Progenitor cell of endocrine pancreas (in vitro differentiated cells): Measurements from ENCODE around the gene KLHDC9. TPM values are rescaled to one million over a fixed set of nuclear protein-coding genes. Genes with fewer than 3 reads are reported as not detected.

ENCODE experiments used
- DNase-seq: peaks from one replicate; pipeline ENCODE4 v3.0.0; 2021; ENCODE audit warnings: low spot score; ENCODE audit not compliant: unreplicated experiment
- H3K27ac Mint-ChIP-seq: 2 replicates; pipeline ENCODE4 v1.8.0; 2021; ENCODE audit warnings: mild to moderate bottlenecking, moderate library complexity, mixed read lengths
- H3K27me3 Mint-ChIP-seq: 2 replicates; pipeline ENCODE4 v1.8.0; 2021; ENCODE audit warnings: mixed read lengths
- H3K36me3 Mint-ChIP-seq: 2 replicates; pipeline ENCODE4 v1.8.0; 2022; ENCODE audit warnings: mixed read lengths; ENCODE audit not compliant: insufficient read depth
- H3K4me1 Mint-ChIP-seq: 2 replicates; pipeline ENCODE4 v1.8.0; 2021; ENCODE audit warnings: low read depth, mixed read lengths
- H3K4me3 Mint-ChIP-seq: 2 replicates; pipeline ENCODE4 v1.8.0; 2021; ENCODE audit warnings: low read depth, mild to moderate bottlenecking, moderate library complexity, mixed read lengths
- H3K9me3 Mint-ChIP-seq: 2 replicates; pipeline ENCODE4 v1.8.0; 2021; ENCODE audit warnings: low read depth, mixed read lengths
- total RNA-seq: library from RNA; stranded (reverse); gene quantifications from 2 replicates; pipeline ENCODE4 v1.2.1, GENCODE V29; 2021
- TF ChIP-seq, protein P1 (sequence below): fragments of 200-600 bp; sonication (generic); IDR thresholded peaks from one replicate; pipeline ENCODE4 v1.5.0; 2021; ENCODE audit warnings: antibody characterized with exemption, mild to moderate bottlenecking; ENCODE audit not compliant: unreplicated experiment

Gene KLHDC9
- total RNA-seq, 1 donor from 2014 or later: 14.7 TPM

DNA sequence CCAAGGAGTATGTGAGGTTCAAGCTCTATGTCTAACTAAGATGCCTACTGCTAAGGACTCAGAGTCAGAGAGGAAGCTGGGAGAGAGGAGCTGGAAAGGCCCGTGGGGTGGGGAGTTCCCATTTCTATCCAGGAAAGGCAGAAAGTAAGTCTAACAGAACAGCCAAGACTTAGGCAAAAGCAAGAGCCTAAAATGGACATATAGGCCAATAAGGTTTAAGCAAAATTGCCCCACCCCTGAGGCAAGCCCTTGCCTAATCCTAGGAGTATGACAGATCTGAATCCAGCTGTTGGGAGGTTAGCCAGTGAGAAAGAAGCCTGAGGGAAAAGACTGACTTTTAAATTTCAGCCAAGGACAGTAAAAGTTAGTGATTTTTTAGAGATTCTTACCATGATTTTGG lies 1.6 kb upstream of the KLHDC9 start:
- H3K27me3 Mint-ChIP-seq: peaks cover 9% of the 10 kb centered on the region
- no peak overlapping the region for H3K4me3 Mint-ChIP-seq
- TF ChIP-seq, protein P1, sequence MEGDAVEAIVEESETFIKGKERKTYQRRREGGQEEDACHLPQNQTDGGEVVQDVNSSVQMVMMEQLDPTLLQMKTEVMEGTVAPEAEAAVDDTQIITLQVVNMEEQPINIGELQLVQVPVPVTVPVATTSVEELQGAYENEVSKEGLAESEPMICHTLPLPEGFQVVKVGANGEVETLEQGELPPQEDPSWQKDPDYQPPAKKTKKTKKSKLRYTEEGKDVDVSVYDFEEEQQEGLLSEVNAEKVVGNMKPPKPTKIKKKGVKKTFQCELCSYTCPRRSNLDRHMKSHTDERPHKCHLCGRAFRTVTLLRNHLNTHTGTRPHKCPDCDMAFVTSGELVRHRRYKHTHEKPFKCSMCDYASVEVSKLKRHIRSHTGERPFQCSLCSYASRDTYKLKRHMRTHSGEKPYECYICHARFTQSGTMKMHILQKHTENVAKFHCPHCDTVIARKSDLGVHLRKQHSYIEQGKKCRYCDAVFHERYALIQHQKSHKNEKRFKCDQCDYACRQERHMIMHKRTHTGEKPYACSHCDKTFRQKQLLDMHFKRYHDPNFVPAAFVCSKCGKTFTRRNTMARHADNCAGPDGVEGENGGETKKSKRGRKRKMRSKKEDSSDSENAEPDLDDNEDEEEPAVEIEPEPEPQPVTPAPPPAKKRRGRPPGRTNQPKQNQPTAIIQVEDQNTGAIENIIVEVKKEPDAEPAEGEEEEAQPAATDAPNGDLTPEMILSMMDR: no peak

DNA sequence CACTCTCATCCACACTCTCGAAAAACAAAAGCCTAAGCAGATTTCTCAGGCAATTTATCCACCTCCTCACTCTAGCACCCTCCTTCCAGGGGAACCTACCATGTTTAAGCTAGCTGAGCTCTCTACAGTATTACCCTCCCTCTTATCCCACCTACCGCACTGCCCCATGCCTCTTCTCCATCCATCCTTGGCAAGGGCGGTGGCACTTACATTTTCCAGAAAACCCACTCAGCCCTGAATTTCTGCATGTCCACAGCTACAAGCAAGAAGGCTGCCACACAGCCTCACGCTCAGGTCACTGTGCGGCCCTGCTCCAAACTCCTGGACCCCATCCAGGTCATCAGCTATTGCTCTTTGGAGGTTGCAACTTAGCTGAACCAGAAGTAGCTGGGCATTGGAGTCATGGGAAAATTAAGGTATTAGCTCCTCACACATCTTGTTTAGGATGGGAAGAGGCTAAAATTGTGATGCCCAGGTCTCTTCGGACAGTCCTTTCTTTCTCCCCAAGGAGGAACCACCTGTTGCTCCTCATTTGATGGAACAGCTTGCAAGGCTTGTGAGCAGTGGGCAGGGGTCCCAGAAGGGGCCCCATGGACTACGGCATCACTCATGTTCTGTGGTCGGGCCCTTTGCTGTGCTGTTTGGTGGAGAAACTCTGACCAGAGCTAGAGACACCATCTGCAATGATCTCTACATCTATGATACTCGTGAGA lies 1.1 kb downstream of the KLHDC9 start:
- peaks cover 6% of the 10 kb centered on the region for H3K36me3 Mint-ChIP-seq
- no peak for DNase-seq
- TF ChIP-seq, protein P1: no peak
- H3K4me3 Mint-ChIP-seq: peak overlapping the region; percentile 79
- no peaks in the 10 kb centered on the region for H3K9me3 Mint-ChIP-seq
- peaks cover 5% of the 10 kb centered on the region for H3K4me1 Mint-ChIP-seq
- peaks cover 9% of the 10 kb centered on the region for H3K27me3 Mint-ChIP-seq
- peak overlapping the region; percentile 47 for H3K27ac Mint-ChIP-seq

More for the DNA sequence above, 1.6 kb upstream of the KLHDC9 start:
- peaks cover 5% of the 10 kb centered on the region for H3K4me1 Mint-ChIP-seq
- H3K36me3 Mint-ChIP-seq: peaks cover 2% of the 10 kb centered on the region
- H3K27ac Mint-ChIP-seq: no peak overlapping the region
- no peak for DNase-seq
- H3K9me3 Mint-ChIP-seq: no peaks in the 10 kb centered on the region

DNA sequence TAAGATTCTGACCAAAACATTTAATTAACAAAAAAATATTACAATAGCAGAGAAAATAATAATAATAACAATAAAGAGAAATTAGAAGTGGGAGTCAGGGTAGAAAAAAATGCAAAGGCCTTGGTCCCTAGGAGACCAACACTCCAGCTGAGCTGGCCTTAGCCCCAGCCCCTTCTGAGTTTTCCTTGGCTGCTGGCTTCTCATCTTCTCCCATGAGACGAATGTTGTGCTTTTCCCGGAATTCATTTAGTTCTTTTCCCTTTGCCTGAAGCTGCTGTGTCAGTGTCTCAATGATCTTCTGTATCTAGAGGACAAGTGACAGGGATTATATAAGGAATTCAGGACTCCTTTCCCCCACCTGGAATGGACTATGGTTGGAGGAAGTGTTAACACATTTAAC lies 2.4 kb downstream of the KLHDC9 start:
- Mint-ChIP-seq H3K4me3 (no peak overlapping the region), H3K27ac (no peak overlapping the region), H3K4me1 (peaks cover 5% of the 10 kb centered on the region), H3K27me3 (peaks cover 3% of the 10 kb centered on the region), H3K36me3 (peaks cover 8% of the 10 kb centered on the region), H3K9me3 (no peaks in the 10 kb centered on the region)
- DNase-seq: no peak
- TF ChIP-seq, protein P1: no peak

DNA sequence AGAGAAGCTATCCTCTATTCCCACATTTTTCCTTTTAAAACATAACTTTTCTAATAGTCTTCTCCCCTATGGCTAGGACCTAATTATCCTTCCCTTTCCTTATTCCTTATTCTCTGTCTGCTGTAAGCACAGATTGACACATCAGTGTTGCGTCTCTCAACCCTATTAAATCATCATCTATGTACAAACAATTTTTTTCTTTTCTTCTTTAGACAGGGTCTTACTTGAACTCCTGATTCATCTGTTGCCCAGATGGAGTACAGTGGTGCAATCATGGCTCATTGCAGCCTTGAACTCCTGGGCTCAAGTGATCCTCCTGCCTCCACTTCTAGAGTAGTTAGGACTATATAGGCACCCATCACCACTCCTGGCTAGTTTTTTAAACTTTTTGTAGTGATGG lies 8.3 kb downstream of the KLHDC9 start:
- Mint-ChIP-seq H3K27ac (no peak overlapping the region), H3K9me3 (no peaks in the 10 kb centered on the region), H3K27me3 (no peaks in the 10 kb centered on the region), H3K4me1 (no peaks in the 10 kb centered on the region), H3K4me3 (no peak overlapping the region), H3K36me3 (peaks cover 8% of the 10 kb centered on the region)
- TF ChIP-seq, protein P1: no peak
- no peak for DNase-seq

DNA sequence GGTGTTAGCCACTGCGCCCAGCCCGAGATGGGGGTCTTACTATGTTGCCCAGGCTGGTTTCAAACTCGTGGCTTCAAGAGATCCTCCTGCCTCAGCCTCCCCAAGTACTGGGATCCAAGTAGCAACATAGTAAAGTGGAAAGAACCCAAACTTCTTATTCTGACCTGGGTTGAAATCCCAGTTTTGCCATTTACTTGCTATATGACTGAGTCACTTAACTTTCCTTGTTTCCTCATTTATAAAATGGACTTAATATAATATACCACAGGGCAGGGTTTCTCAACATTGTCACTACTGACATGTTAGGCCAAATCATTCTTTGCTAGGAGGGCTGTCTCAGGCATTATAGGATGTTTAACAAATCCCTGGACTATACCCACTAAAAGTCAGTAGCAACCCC lies 13.0 kb downstream of the KLHDC9 start:
- TF ChIP-seq, protein P1: no peak
- Mint-ChIP-seq H3K4me3 (no peak overlapping the region), H3K9me3 (no peaks in the 10 kb centered on the region), H3K36me3 (peaks cover 1% of the 10 kb centered on the region), H3K27ac (no peak overlapping the region), H3K4me1 (no peaks in the 10 kb centered on the region), H3K27me3 (no peaks in the 10 kb centered on the region)
- DNase-seq: no peak
